HepG2 (cell line): ENCODE data around the gene APOL4. TPM values are rescaled to one million over a fixed set of nuclear protein-coding genes. Genes with fewer than 3 reads are reported as not detected.
"Not testable (repeated sequence)": the region's sequence is repeated elsewhere in the genome, so short reads cannot be mapped to it uniquely, and the experiment has no call there.

ENCODE experiments used
- DPF2 ChIP-seq: sonication (generic); formaldehyde crosslinking; IDR thresholded peaks from 2 replicates; pipeline ENCODE4 v1.4.0; 2020; ENCODE audit warnings: mild to moderate bottlenecking, low read depth, missing genetic modification reagents, borderline replicate concordance
- FOXP4 ChIP-seq: sonication (generic); formaldehyde crosslinking; IDR thresholded peaks from 2 replicates; pipeline ENCODE4 v1.4.0; 2020; ENCODE audit warnings: missing genetic modification reagents
- GATA4 ChIP-seq: sonication (generic); IDR thresholded peaks from 2 replicates; pipeline ENCODE4 v1.6.1; 2016; ENCODE audit warnings: antibody characterized with exemption, low read depth, borderline replicate concordance
- GFI1 ChIP-seq: sonication (generic); formaldehyde crosslinking; IDR thresholded peaks from 2 replicates; pipeline ENCODE4 v1.5.0; 2020; ENCODE audit warnings: missing genetic modification reagents, mild to moderate bottlenecking, borderline replicate concordance
- HOXA5 ChIP-seq: sonication (generic); formaldehyde crosslinking; IDR thresholded peaks from 2 replicates; pipeline ENCODE4 v1.4.0; 2020; ENCODE audit warnings: missing genetic modification reagents
- LCORL ChIP-seq, 2 experiments: fragments of 450-650 bp in 1 of 2; sonication (generic) in 1 of 2; formaldehyde crosslinking in 1 of 2; IDR thresholded peaks; 2 replicates each; pipeline versions ENCODE4 v1.5.0 to v1.6.1; 2017 to 2020; ENCODE audit warnings: antibody characterized with exemption in 1 of 2, missing genetic modification reagents in 1 of 2
- ONECUT2 ChIP-seq: sonication (generic); formaldehyde crosslinking; IDR thresholded peaks from 2 replicates; pipeline ENCODE4 v1.4.0; 2020; ENCODE audit warnings: missing genetic modification reagents
- PHF21A ChIP-seq: sonication (generic); formaldehyde crosslinking; IDR thresholded peaks from 2 replicates; pipeline ENCODE4 v1.5.0; 2020; ENCODE audit warnings: mild to moderate bottlenecking, missing genetic modification reagents
- RXRB ChIP-seq: IDR thresholded peaks from 2 replicates; pipeline ENCODE4 v1.6.1; 2016; ENCODE audit warnings: borderline replicate concordance, missing genetic modification reagents, missing compliant biosample characterization
- SOX5 ChIP-seq: IDR thresholded peaks from 2 replicates; pipeline ENCODE4 v1.6.1; 2016; ENCODE audit warnings: borderline replicate concordance
- ZFX ChIP-seq: sonication (generic); formaldehyde crosslinking; IDR thresholded peaks from 2 replicates; pipeline ENCODE4 v1.4.0; 2020; ENCODE audit warnings: mild to moderate bottlenecking, low read depth, missing genetic modification reagents, moderate library complexity
- ZNF205 ChIP-seq: IDR thresholded peaks from 2 replicates; pipeline ENCODE4 v1.6.1; 2018; ENCODE audit warnings: missing biosample characterization, missing genetic modification reagents
- ZNF335 ChIP-seq: sonication (generic); formaldehyde crosslinking; IDR thresholded peaks from 2 replicates; pipeline ENCODE4 v1.4.0; 2020; ENCODE audit warnings: missing genetic modification reagents
- ZNF788 ChIP-seq: sonication (generic); formaldehyde crosslinking; IDR thresholded peaks from 2 replicates; pipeline ENCODE4 v1.5.0; 2020; ENCODE audit warnings: mild to moderate bottlenecking, missing genetic modification reagents, borderline replicate concordance
- polyA plus RNA-seq, 8 experiments: library from polyadenylated mRNA; depleted of rRNA in 3 of 8; stranded (reverse) in 7 of 8; unstranded in 1 of 8; fragments of >200 nt; fragmentation: Illumina TruSeq in 4 of 8; extraction: Trizol in 4 of 8; gene quantifications; 2 replicates each; pipeline versions ENCODE4 v1.2.1 to v1.2.3, GENCODE V29; 2011 to 2016; ENCODE audit warnings: low read depth in 4 of 8, missing spikeins in 1 of 8, mixed read lengths in 1 of 8; ENCODE audit not compliant: insufficient read depth in 1 of 8
- total RNA-seq, 5 experiments: library from RNA; depleted of rRNA; stranded (reverse); fragments of >200 nt; fragmentation: Illumina TruSeq; extraction: Trizol; gene quantifications; 2 replicates each; pipeline ENCODE4 v1.2.3, GENCODE V29; 2016; ENCODE audit warnings: low read depth in 1 of 5
- TF ChIP-seq, protein P1 (sequence below): sonication (generic); formaldehyde crosslinking; IDR thresholded peaks from 2 replicates; pipeline ENCODE4 v1.5.1; 2020; ENCODE audit warnings: mild to moderate bottlenecking, missing genetic modification reagents, borderline replicate concordance

The APOL4 gene
- total and polyA plus RNA-seq, 2 of the 13 experiments (the other 11 are each of a cell fraction or from before 2014, with no cell fraction given) = 0.77 to 2.8 TPM

DNA sequence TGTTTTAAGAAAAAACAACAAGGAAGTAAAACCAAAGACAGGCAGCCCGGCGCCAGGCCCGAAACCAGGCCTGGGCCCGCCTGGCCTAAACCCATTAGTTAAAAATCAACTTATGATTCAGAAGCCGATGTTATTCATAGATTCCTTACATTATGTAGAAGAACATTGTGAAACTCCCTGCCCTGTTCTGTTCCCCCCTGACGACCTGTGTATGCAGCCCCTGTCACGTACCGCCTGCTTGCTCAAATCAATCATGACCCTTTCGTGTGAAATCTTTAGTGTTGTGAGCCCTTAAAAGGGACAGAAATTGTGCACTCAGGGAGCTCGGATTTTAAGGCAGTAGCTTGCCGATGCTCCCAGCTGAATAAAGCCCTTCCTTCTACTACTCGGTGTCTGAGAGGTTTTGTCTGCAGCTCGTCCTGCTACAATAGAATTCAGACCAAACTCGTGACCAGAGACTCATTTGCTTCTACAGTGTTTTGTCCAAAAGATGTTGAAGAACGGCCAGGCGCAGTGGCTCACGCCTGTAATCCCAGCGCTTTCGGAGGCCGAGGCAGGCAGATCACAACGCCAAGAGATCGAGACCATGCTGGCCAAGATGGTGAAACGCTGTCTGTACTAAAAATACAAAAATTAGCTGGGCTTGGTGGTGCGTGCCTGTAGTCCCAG is 48.8 kb upstream of the APOL4 start (continued):
- TF ChIP-seq SOX5 = peak; percentile 77; the same call in 1 of the 2 replicates
- TF ChIP-seq RXRB (CRISPR knock-in tag) = peak; percentile 82
- TF ChIP-seq GATA4 = peak; percentile 32; the same call in 1 of the 2 replicates
- TF ChIP-seq ZFX (CRISPR knock-in tag) = peak; percentile 90
- TF ChIP-seq GFI1 (CRISPR knock-in tag) = peak; percentile 39; the same call in 1 of the 2 replicates
- peak; percentile 63; the same call in 1 of the 2 replicates for TF ChIP-seq ZNF335 (CRISPR knock-in tag)
- TF ChIP-seq HOXA5 (CRISPR knock-in tag) = 0 out of 2 replicates have a peak, but pooled peaks have one; percentile 24
- not testable (repeated sequence) for TF ChIP-seq LCORL (IDR thresholded peaks at IDR 0.05)
- peak; percentile 88 for TF ChIP-seq LCORL (CRISPR knock-in tag; IDR thresholded peaks at IDR 0.05)
- peak; percentile 90 for TF ChIP-seq PHF21A (CRISPR knock-in tag)
- peak; percentile 76 for TF ChIP-seq FOXP4 (CRISPR knock-in tag)
- TF ChIP-seq ZNF788 (CRISPR knock-in tag) = peak; percentile 22; the same call in 1 of the 2 replicates
- 0 out of 2 replicates have a peak, but pooled peaks have one; percentile 30 for TF ChIP-seq ONECUT2 (CRISPR knock-in tag)
- TF ChIP-seq ZNF205 (CRISPR knock-in tag) = peak; percentile 29; the same call in 1 of the 2 replicates
- TF ChIP-seq DPF2 = peak; percentile 82; the same call in 1 of the 2 replicates
- TF ChIP-seq, protein P1, sequence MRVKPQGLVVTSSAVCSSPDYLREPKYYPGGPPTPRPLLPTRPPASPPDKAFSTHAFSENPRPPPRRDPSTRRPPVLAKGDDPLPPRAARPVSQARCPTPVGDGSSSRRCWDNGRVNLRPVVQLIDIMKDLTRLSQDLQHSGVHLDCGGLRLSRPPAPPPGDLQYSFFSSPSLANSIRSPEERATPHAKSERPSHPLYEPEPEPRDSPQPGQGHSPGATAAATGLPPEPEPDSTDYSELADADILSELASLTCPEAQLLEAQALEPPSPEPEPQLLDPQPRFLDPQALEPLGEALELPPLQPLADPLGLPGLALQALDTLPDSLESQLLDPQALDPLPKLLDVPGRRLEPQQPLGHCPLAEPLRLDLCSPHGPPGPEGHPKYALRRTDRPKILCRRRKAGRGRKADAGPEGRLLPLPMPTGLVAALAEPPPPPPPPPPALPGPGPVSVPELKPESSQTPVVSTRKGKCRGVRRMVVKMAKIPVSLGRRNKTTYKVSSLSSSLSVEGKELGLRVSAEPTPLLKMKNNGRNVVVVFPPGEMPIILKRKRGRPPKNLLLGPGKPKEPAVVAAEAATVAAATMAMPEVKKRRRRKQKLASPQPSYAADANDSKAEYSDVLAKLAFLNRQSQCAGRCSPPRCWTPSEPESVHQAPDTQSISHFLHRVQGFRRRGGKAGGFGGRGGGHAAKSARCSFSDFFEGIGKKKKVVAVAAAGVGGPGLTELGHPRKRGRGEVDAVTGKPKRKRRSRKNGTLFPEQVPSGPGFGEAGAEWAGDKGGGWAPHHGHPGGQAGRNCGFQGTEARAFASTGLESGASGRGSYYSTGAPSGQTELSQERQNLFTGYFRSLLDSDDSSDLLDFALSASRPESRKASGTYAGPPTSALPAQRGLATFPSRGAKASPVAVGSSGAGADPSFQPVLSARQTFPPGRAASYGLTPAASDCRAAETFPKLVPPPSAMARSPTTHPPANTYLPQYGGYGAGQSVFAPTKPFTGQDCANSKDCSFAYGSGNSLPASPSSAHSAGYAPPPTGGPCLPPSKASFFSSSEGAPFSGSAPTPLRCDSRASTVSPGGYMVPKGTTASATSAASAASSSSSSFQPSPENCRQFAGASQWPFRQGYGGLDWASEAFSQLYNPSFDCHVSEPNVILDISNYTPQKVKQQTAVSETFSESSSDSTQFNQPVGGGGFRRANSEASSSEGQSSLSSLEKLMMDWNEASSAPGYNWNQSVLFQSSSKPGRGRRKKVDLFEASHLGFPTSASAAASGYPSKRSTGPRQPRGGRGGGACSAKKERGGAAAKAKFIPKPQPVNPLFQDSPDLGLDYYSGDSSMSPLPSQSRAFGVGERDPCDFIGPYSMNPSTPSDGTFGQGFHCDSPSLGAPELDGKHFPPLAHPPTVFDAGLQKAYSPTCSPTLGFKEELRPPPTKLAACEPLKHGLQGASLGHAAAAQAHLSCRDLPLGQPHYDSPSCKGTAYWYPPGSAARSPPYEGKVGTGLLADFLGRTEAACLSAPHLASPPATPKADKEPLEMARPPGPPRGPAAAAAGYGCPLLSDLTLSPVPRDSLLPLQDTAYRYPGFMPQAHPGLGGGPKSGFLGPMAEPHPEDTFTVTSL (CRISPR knock-in tag) = peak; percentile 77; the same call in 1 of the 2 replicates
- TF ChIP-seq, all 625 proteins: peak for 144; not testable (repeated sequence) for 481
